NOMO-1 (cell line): ENCODE data around the gene WNT4.

Experiments
- DNase-seq, 2 experiments: peaks; one replicate each; lab custom pipeline; 2025; ENCODE audit not compliant: unreplicated experiment in 2 of 2; lab: John Stamatoyannopoulos, UW

Gene WNT4

DNA sequence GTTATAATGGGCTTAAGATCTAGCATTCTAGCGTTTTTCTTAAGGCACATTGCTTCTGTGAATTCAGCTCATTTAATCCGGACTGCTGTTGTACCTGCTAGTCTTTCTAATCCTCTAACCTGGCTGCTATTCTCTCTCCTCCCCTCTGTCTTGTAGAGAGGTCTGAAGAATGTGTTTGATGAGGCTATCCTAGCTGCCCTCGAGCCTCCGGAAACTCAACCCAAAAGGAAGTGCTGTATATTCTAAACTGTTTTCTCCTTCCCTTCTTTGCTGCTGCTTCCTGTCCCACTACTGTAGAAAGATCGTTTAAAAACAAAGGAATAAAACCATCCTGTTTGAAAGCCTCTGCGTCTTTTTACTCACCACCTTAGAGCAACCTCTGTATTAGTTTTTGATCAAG, 53.1 kb downstream of the WNT4 start:
- peak in 1 of 2 experiments; percentile 29 for DNase-seq

DNA sequence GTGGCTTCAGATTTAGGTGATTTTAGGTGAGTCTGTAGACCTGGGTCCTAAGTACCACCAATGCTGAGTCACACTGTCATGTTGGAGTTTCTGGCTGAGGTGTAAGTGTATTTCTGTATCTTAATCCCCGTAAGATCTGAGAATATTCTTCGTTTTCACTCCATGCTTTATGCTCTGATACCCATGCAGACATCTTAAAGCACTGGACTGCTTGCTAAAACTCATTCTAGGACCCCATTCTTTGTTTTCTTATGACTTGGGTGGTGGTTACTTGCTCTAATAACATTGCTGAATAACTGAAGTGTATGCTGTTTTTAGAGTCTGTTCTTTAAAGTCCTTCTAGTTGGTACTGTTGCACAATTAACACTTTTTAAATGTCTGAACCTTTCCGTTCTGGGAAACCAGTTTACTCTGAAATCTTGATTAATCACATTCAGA, 53.7 kb downstream of the WNT4 start:
- DNase-seq, result no peak

DNA sequence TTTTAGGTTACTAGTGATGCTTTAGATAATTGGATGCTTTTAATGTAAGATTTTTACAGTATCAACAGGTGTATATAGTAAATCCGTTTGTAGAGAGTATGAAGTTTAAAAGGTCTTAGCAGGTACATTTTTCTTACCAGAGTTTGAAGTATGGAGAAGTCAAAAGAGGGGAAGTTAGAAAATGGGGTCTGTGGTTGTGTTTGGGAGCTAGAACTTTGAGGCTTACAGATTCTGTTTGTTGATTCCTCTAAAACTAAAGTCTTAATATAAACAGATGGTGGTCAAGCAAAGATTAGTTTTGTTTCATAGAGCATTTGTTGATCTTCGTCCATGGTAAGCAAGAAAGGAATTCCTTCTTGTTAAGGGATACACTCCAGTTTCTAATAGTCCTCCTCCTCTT, 54.6 kb downstream of the WNT4 start:
- DNase-seq, result peak in 1 of 2 experiments; percentile 14

DNA sequence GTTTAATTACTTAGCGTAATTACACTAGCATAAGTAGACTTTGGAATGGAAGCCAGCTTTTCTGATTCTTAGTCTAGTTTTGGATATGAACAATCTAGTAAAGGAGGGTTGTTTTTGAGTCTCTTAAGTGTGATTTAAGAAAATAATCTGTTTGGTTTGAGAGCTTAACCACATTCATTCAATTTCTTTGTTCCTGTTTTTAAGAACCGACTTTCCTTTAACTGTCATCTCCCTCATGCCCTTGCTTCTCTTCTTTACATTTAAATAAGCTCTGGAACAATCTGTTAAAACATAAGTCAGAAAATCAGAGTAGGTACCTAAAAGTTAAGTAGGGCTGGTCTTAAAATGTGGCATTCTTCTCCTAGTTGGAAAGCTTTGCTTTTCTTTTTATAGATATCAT, 62.7 kb downstream of the WNT4 start:
- DNase-seq, result peak in 1 of 2 experiments; percentile 60

DNA sequence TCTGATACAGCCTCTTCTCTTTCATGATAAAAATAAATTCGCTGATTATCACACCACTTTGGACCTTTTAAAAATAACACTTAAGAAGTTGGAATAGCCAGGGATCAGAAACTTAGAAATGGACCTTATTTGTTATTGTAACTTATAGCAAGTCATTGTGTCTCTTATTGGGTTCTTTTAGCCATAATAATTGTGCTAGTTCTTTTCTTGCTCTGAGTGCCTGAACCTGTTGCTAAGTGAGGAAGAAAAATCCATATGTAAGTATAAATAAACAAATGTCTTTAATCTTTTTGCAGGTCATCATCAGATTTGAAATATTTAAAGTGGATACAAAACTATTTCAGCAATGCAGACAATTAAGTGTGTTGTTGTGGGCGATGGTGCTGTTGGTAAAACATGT, 64.8 kb downstream of the WNT4 start:
- DNase-seq, result no peak

DNA sequence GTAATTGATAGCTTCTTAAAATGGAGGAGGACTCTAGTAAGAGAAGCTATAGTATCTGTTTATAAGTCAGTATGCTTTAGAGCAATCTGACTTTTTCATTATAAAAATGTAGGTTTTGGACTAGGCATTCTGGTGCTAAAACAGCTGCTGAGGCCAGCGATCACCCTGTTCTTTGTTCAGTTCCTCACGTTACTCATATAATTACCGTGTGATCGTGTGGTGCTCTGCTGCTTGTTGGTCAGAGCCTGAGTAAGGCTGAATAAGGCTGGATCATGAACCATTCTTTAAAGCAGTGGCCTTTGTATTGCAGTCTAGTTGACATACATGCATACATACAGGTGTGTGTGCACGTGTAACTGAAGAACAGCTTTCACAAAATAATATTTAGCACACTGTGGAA, 65.2 kb downstream of the WNT4 start:
- DNase-seq, result peak in 1 of 2 experiments; percentile 15

DNA sequence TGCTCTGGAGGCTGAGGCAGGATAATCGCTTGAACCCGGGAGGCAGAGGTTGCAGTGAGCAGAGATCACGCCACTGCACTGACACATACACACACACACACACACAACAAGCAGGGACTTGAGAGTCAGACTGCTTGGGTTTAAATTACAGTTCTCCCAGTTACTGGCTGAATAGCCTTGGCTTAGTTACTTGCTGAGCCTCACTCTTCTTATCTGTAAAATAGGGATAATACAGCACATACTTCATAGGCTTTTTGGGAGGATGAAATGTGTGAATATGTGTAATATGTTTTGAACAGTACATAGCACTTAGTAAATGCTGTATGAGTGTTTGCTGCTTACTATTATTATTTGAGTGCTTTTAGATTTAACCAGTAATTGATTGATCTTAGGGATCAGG, 66.6 kb downstream of the WNT4 start:
- no peak for DNase-seq

DNA sequence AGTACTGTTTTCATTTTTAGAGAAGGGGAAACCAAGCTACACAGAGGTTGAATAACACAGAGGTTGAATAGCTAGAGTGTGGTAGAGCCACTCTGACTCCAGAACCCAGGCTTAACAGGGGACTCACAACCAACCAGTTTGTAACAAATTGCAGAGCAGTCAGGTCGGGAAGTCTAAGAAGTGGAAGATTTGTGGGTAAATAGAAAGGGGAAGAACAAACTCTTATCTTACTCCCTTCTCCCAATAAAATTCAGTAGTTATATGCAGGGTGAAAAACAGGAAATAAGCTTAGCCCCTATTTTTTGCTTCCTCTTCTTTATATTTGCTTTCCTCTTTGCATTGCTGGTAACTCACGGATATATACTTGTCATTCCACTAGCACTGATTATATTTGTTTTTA, 67.2 kb downstream of the WNT4 start:
- peak; percentile 51 to 89 for DNase-seq

DNA sequence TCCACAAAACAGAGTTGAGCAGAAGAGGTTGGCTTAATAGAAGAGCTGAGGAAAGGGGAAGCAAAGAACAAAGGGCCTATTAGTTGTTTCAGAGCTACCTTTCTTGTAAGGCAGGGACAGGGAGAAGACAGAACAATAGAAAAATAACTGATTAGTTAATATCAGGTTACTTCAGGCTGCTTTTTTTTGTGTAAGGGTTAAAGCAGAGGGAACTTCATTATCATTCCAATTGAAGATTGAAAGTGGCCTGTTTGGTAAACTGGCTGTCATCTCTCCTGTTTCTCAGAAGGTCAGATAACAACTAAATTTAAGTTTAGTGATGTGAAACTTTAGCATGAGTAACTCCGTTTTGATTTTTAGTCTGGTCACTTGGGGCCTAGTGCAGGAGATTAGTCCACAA, 68.1 kb downstream of the WNT4 start:
- DNase-seq, result peak in 1 of 2 experiments; percentile 58

DNA sequence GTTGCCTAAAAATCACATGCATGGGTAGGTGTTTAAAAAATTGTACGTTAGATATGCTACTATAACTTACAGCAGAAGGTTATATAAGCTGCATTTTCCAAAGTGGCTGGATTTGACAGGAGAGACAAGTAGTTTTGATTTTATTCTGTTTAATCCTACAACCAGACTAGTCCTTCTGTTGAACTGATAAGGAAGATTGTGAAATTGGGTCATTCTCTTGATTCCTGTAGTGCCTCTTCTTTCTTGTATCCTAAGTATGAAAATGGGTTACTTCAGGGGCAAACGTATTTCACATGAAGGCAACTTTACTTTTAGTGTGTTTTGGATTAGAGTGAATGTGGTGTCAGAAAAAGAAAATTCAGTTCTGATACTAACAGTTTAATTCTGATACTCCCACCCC, 71.4 kb downstream of the WNT4 start:
- no peak for DNase-seq
